GM12873 (cell line): ENCODE data around the gene MSLN.

ENCODE experiments used
- CTCF ChIP-seq: IDR thresholded peaks from 2 replicates; pipeline ENCODE4 v1.5.1; 2012; ENCODE audit warnings: low read depth, mild to moderate bottlenecking, moderate library complexity, low read length, control low read depth; ENCODE audit not compliant: insufficient read depth; ENCODE audit errors: missing control alignments

Gene MSLN

GRCh38 chr16:728890-729744 is 31.4 kb upstream of the MSLN start:
- no peak for TF ChIP-seq CTCF

GRCh38 chr16:729768-730665 is 30.5 kb upstream of the MSLN start:
- TF ChIP-seq CTCF: no peak

GRCh38 chr16:730666-731509 is 29.6 kb upstream of the MSLN start:
- TF ChIP-seq CTCF: no peak

- no peak for TF ChIP-seq CTCF
Observed at GRCh38 chr16:732332-732731, 28.2 kb upstream of the MSLN start.

- no peak for TF ChIP-seq CTCF
Observed at GRCh38 chr16:732936-733335, 27.6 kb upstream of the MSLN start.

GRCh38 chr16:733382-734207 is 26.9 kb upstream of the MSLN start:
- TF ChIP-seq CTCF: peak; percentile 46
